PC-3 (cell line): ENCODE data around the gene EXOC2. TPM values are rescaled to one million over a fixed set of nuclear protein-coding genes. Genes with fewer than 3 reads are reported as not detected.

Experiments used
- ATAC-seq: fragments of 200-7000 bp; cut with Tn5 transposase; 2 replicates; pipeline ENCODE4 v1.9.1; 2020; ENCODE audit warnings: mild to moderate bottlenecking, moderate library complexity
- BruUV-seq: library from RNA; stranded (reverse); fragments of 400-500 nt; replicated peaks from 2 replicates; lab custom pipeline; 2021; lab: Mats Ljungman, UMichigan
- CTCF ChIA-PET: fragments of 300-600 bp; sonication (Branson Sonifier 250); formaldehyde crosslinking; loops from one replicate; lab custom pipeline; 2022; ENCODE audit warnings: antibody characterized with exemption; lab: Charles Lee
- POLR2A ChIA-PET: fragments of 300-600 bp; sonication (Branson Sonifier 250); formaldehyde crosslinking; loops from one replicate; lab custom pipeline; 2022; ENCODE audit warnings: antibody characterized with exemption; ENCODE audit not compliant: unreplicated experiment; lab: Charles Lee
- DNase-seq: peaks from one replicate; pipeline ENCODE4 v3.0.0-alpha.2; 2015
- H2AFZ ChIP-seq: fragments of 300-600 bp; sonication (generic); 2 replicates; pipeline ENCODE4 v1.6.0; 2016; ENCODE audit warnings: antibody characterized with exemption, low read length
- H3F3A ChIP-seq: fragments of 300-600 bp; sonication (generic); one replicate; pipeline ENCODE4 v1.6.0; 2017; ENCODE audit warnings: antibody characterized with exemption, low read length, control low read depth, mild to moderate bottlenecking; ENCODE audit not compliant: unreplicated experiment
- H3K27ac ChIP-seq: fragments of 300-600 bp; sonication (generic); 2 replicates; pipeline ENCODE4 v1.5.1; 2016; ENCODE audit warnings: mild to moderate bottlenecking, low read length
- H3K27me3 ChIP-seq: fragments of 300-600 bp; sonication (generic); 2 replicates; pipeline ENCODE4 v1.6.1; 2016; ENCODE audit warnings: low read length, mixed read lengths
- H3K36me3 ChIP-seq: fragments of 300-600 bp; sonication (generic); 2 replicates; pipeline ENCODE4 v1.6.1; 2016; ENCODE audit warnings: low read depth, mixed run types, low read length, mixed read lengths
- H3K4me1 ChIP-seq: fragments of 300-600 bp; sonication (generic); 2 replicates; pipeline ENCODE4 v1.5.1; 2016; ENCODE audit warnings: low read length; ENCODE audit not compliant: insufficient read depth
- H3K4me2 ChIP-seq: fragments of 300-600 bp; sonication (generic); 2 replicates; pipeline ENCODE4 v1.6.0; 2016; ENCODE audit warnings: low read length
- H3K4me3 ChIP-seq: fragments of 300-600 bp; sonication (generic); 2 replicates; pipeline ENCODE4 v1.5.1; 2016; ENCODE audit warnings: mild to moderate bottlenecking, low read length, mixed read lengths
- H3K79me2 ChIP-seq: fragments of 300-600 bp; sonication (generic); 2 replicates; pipeline ENCODE4 v1.6.1; 2017; ENCODE audit warnings: low read length, mixed read lengths
- H3K9ac ChIP-seq: fragments of 300-600 bp; sonication (generic); 2 replicates; pipeline ENCODE4 v1.6.0; 2016; ENCODE audit warnings: mild to moderate bottlenecking, low read length
- H3K9me2 ChIP-seq: fragments of 300-600 bp; sonication (generic); replicated peaks from 2 replicates; pipeline ENCODE4 v1.6.1; 2016; ENCODE audit warnings: mixed run types, low read length, mixed read lengths
- H3K9me3 ChIP-seq: fragments of 300-600 bp; sonication (generic); 2 replicates; pipeline ENCODE4 v1.6.1; 2016; ENCODE audit warnings: low read length, mixed read lengths
- H4K20me1 ChIP-seq: fragments of 300-600 bp; sonication (generic); 2 replicates; pipeline ENCODE4 v1.6.1; 2016; ENCODE audit warnings: low read length, mixed read lengths
- CTCF ChIP-seq: fragments of 300-600 bp; sonication (generic); conservative IDR thresholded peaks from 2 replicates; pipeline ENCODE4 v1.5.1; 2017; ENCODE audit warnings: antibody characterized with exemption, low read depth, mild to moderate bottlenecking, low read length
- EZH2 ChIP-seq: fragments of 300-600 bp; sonication (generic); IDR thresholded peaks from one replicate; pipeline ENCODE4 v1.6.1; 2017; ENCODE audit warnings: antibody characterized with exemption, mild to moderate bottlenecking, low read length; ENCODE audit not compliant: unreplicated experiment
- EZH2phosphoT487 ChIP-seq: fragments of 300-600 bp; sonication (generic); IDR thresholded peaks from 2 replicates; pipeline ENCODE4 v1.6.1; 2018; ENCODE audit warnings: mild to moderate bottlenecking, antibody characterized with exemption, low read length, borderline replicate concordance
- intact Hi-C: fragments of 100-400 bp; cut with micrococcal nuclease; formaldehyde crosslinking; loops from 2 replicates; pipeline ENCODE4 v1.9.0; 2023
- total RNA-seq: library from RNA; depleted of rRNA; stranded (reverse); fragments of >200 nt; gene quantifications from 2 replicates; pipeline ENCODE4 v1.2.3, GENCODE V29; 2014

The EXOC2 gene
- total RNA-seq, 1 experiment from 2014 or later = 27.7 TPM

GRCh38 chr6:711925-712324 is 19.0 kb upstream of the EXOC2 start:
- ChIA-PET POLR2A (no interaction called here), CTCF (no interaction called here)
- TF ChIP-seq EZH2phosphoT487 = no peak
- TF ChIP-seq CTCF = no peak
- no peak for TF ChIP-seq EZH2
- no peak for DNase-seq
- H3K9ac ChIP-seq = no peak overlapping the region
- H3K4me2 ChIP-seq = peak overlapping the region; percentile 94
- no peaks in the 10 kb centered on the region for H3K79me2 ChIP-seq
- no peaks in the 10 kb centered on the region for H3K27me3 ChIP-seq
- BruUV-seq = no TSS peak
- no peaks in the 10 kb centered on the region for H4K20me1 ChIP-seq
- peak overlapping the region; percentile 92 for H2AFZ ChIP-seq
- intact Hi-C loops = no loop called here
- peak overlapping the region; percentile 79; the same call in 1 of the 2 replicates for H3K4me3 ChIP-seq
- H3K36me3 ChIP-seq = no peaks in the 10 kb centered on the region
- no peaks in the 10 kb centered on the region for H3K9me2 ChIP-seq
- H3K4me1 ChIP-seq = peaks cover 15% of the 10 kb centered on the region
- H3K27ac ChIP-seq = no peak overlapping the region
- ATAC-seq = no peak
- no peaks in the 10 kb centered on the region for H3F3A ChIP-seq
- no peaks in the 10 kb centered on the region for H3K9me3 ChIP-seq

GRCh38 chr6:710601-711571 is 17.9 kb upstream of the EXOC2 start:
- no peaks in the 10 kb centered on the region for H3K27me3 ChIP-seq
- DNase-seq = peak; percentile 54
- CTCF ChIA-PET = interaction anchor here (0.6 to 1.0 kb wide), 2 partner anchors 11 to 881 kb away, joined by 4 to 5 read pairs; no protein-coding TSS in a partner anchor
- no peak for TF ChIP-seq EZH2
- TF ChIP-seq EZH2phosphoT487 = no peak
- no peak for TF ChIP-seq CTCF
- H3K4me1 ChIP-seq = peaks cover 19% of the 10 kb centered on the region
- no peaks in the 10 kb centered on the region for H4K20me1 ChIP-seq
- TSS peak; percentile 54 for BruUV-seq
- peak overlapping the region; percentile 79 for H3K4me3 ChIP-seq
- POLR2A ChIA-PET = no interaction called here
- no peaks in the 10 kb centered on the region for H3K79me2 ChIP-seq
- peak overlapping the region; percentile 92 for H2AFZ ChIP-seq
- no peaks in the 10 kb centered on the region for H3K9me3 ChIP-seq
- H3K4me2 ChIP-seq = peak overlapping the region; percentile 94
- H3F3A ChIP-seq = no peaks in the 10 kb centered on the region
- intact Hi-C loops = no loop called here
- H3K36me3 ChIP-seq = no peaks in the 10 kb centered on the region
- H3K9me2 ChIP-seq = no peaks in the 10 kb centered on the region
- peak overlapping the region; percentile 30; the same call in 1 of the 2 replicates for H3K27ac ChIP-seq
- ATAC-seq = peak; percentile 80
- H3K9ac ChIP-seq = peak overlapping the region; percentile 74
